BE2C (cell line): ENCODE measurements around the gene TMA7.

Experiments
- DNase-seq: peaks from one replicate; pipeline ENCODE4 v3.0.0-alpha.2; 2020
- H3K27me3 ChIP-seq: fragments of 250-450 bp; sonication (Bioruptor Pico); 2 replicates; pipeline ENCODE4 v1.5.1; 2020; ENCODE audit warnings: mild to moderate bottlenecking
- H3K36me3 ChIP-seq: fragments of 250-450 bp; sonication (Bioruptor Pico); 2 replicates; pipeline ENCODE4 v1.5.1; 2020; ENCODE audit warnings: mild to moderate bottlenecking
- H3K4me1 ChIP-seq: fragments of 250-450 bp; sonication (Bioruptor Pico); 2 replicates; pipeline ENCODE4 v1.5.1; 2020
- H3K4me3 ChIP-seq: 2 replicates; pipeline ENCODE4 v1.5.1; 2011; ENCODE audit warnings: low read depth, low read length
- H3K9me3 ChIP-seq: fragments of 250-450 bp; sonication (Bioruptor Pico); 2 replicates; pipeline ENCODE4 v1.5.1; 2020
- CTCF ChIP-seq: IDR thresholded peaks from 2 replicates; pipeline ENCODE4 v1.5.1; 2012; ENCODE audit warnings: mild to moderate bottlenecking, low read depth, low read length

TMA7 gene

DNA sequence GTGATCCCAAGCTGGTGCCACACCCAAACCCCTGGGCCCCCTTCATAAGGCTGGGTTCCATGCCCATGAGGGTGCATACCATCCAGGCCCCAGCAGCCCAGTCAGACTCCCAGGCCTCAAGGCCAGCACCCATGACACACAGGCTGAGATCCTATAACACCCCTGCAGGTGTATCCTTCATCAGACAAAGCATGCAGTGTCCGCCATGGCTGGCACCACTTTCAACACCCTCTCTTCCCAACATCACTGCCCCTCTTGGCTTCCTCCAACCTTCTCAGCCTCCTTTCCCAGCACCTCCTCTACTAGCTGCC, 3.6 kb upstream of the TMA7 start:
- no peak for TF ChIP-seq CTCF
- H3K27me3 ChIP-seq = no peaks in the 10 kb centered on the region
- peaks cover 3% of the 10 kb centered on the region; the same call in 1 of the 2 replicates for H3K36me3 ChIP-seq
- H3K9me3 ChIP-seq = no peaks in the 10 kb centered on the region
- no peak for DNase-seq
- no peaks in the 10 kb centered on the region for H3K4me1 ChIP-seq
- no peak overlapping the region for H3K4me3 ChIP-seq

GRCh38 chr3:48436855-48437254, 3.2 kb upstream of the TMA7 start:
- H3K36me3 ChIP-seq = peaks cover 3% of the 10 kb centered on the region; the same call in 1 of the 2 replicates
- TF ChIP-seq CTCF = no peak
- no peak for DNase-seq

DNA sequence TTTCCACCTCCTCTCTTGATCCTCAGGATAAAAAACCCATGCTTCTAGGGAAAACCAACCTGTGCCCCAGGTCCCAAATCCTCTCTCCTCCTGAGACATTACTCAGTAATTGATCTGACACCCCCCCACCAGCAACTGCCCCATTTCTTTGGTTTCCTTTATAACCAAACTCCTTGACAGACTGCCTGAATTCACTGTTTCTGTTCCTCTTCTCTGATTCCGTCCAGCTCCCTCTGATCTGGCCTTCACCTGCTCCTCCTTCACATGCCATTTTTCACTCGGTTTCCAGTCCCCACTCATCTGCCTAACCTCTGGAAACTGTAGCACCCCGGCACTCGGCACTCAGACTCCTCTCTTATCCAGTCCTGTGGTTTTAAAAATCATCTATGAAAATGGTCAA, 2.2 kb upstream of the TMA7 start:
- Histone ChIP-seq H3K36me3 (no peaks in the 10 kb centered on the region), H3K4me3 (no peak overlapping the region), H3K9me3 (no peaks in the 10 kb centered on the region), H3K4me1 (no peaks in the 10 kb centered on the region), H3K27me3 (no peaks in the 10 kb centered on the region)
- TF ChIP-seq CTCF = no peak
- no peak for DNase-seq

More at GRCh38 chr3:48436855-48437254, 3.2 kb upstream of the TMA7 start:
- Histone ChIP-seq H3K9me3 (no peaks in the 10 kb centered on the region), H3K4me1 (no peaks in the 10 kb centered on the region), H3K4me3 (no peak overlapping the region), H3K27me3 (no peaks in the 10 kb centered on the region)

DNA sequence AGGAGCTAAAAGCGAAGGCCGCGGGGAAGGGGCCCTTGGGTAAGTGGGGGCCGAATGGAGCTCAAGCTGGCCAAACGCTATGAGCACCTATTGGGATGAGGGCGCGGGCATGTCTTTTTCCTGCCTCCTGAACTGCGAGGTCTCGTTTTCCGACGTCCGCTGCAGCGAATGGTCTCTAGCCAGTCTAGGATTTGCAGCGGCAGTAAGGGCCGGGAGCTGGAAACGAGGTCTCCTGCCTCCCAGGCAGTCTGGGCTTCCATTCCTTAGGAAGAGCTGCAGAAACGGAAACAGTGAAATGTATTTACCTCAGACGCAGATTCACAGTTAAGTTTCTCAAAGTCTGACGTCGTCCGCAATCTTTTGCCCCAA, 517 bp downstream of the TMA7 start:
- no peaks in the 10 kb centered on the region for H3K4me1 ChIP-seq
- DNase-seq = no peak
- no peak for TF ChIP-seq CTCF

DNA sequence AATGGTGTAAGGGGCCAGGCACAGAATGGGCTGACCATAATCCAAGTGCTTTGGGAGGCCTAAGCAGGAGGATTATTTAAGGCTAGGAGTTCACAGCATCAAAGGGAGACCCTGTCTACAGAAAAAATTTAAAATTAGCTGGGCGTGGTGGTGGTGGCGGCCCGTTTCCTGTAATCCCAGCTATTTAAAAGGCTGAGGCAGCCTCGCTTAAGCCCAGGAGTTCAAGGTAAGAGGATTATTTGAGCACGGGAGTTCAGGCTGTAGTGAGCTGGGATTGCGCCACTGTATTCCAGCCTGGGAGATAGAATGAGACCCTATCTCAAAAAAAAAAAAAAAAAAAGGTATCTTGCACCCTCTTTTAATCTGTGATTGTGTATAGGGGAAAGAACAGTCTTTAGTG, 1.9 kb downstream of the TMA7 start:
- no peaks in the 10 kb centered on the region for H3K4me1 ChIP-seq
- H3K36me3 ChIP-seq = no peaks in the 10 kb centered on the region; the same call in 1 of the 2 replicates
- no peaks in the 10 kb centered on the region for H3K9me3 ChIP-seq
- H3K27me3 ChIP-seq = no peaks in the 10 kb centered on the region
- no peak for TF ChIP-seq CTCF
- H3K4me3 ChIP-seq = no peak overlapping the region
- DNase-seq = no peak

More for the DNA sequence above, 517 bp downstream of the TMA7 start:
- peak overlapping the region; percentile 84 for H3K4me3 ChIP-seq
- H3K36me3 ChIP-seq = no peaks in the 10 kb centered on the region; the same call in 1 of the 2 replicates
- H3K27me3 ChIP-seq = no peaks in the 10 kb centered on the region
- H3K9me3 ChIP-seq = no peaks in the 10 kb centered on the region

DNA sequence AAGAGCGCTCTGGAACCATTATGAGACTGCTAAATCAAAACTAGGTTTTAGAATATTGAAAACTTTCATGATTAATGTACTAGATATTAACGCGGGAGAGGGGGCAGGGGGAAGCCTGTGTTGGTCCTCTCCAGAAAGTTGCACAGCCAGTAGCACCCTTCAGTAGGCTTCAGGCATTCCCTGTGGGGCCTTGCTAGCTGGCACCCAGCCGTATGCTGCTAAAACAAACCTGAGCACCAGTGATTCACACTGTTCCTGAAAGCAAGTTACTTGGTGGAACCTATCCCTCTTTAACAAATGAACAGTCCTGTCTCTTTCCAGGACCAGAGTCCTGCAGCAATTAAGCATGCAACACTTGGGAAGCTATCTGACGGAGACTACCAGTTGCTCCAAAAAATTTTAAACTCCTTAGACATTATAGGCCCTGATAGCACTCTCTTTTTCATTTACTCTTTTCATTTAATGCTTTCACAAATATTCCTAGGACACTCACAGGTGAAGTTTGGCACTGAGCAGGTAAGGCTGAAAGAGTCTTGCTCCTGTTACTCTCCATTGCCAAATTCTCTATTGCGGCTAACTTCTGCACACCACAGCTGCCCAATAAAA, 5.3 kb downstream of the TMA7 start:
- Histone ChIP-seq H3K27me3 (no peaks in the 10 kb centered on the region), H3K4me1 (no peaks in the 10 kb centered on the region), H3K4me3 (peak overlapping the region; percentile 73), H3K9me3 (no peaks in the 10 kb centered on the region), H3K36me3 (no peaks in the 10 kb centered on the region; the same call in 1 of the 2 replicates)
- DNase-seq = no peak
- TF ChIP-seq CTCF = no peak
